HG03442 (cell line): ENCODE results near the gene ANKRD44.

Experiments
- ATAC-seq: cut with Tn5 transposase; IDR thresholded peaks from one replicate; pipeline ENCODE4 v1.9.1; 2021; ENCODE audit warnings: mild to moderate bottlenecking, moderate library complexity; ENCODE audit not compliant: unreplicated experiment

Gene ANKRD44

DNA sequence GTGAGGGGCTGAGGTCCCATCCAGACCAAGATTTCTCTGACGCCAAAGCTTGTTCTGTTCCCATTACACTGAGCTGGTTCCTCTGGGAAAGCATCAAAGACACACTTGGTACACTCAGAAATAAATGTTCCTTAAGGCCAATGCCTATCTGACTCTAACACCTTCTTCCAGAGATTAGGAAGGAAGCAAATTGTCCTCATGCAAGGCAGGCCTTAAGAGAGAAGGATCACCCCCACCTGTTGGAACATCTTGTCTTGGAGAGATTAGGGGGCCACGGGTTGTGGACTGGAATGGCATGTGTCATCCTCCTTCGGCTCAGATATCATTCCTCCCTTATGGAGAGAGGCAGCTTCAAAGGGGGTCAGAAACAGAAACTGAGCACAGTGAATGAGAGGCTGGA, 100.2 kb downstream of the ANKRD44 start:
- ATAC-seq: no peak

DNA sequence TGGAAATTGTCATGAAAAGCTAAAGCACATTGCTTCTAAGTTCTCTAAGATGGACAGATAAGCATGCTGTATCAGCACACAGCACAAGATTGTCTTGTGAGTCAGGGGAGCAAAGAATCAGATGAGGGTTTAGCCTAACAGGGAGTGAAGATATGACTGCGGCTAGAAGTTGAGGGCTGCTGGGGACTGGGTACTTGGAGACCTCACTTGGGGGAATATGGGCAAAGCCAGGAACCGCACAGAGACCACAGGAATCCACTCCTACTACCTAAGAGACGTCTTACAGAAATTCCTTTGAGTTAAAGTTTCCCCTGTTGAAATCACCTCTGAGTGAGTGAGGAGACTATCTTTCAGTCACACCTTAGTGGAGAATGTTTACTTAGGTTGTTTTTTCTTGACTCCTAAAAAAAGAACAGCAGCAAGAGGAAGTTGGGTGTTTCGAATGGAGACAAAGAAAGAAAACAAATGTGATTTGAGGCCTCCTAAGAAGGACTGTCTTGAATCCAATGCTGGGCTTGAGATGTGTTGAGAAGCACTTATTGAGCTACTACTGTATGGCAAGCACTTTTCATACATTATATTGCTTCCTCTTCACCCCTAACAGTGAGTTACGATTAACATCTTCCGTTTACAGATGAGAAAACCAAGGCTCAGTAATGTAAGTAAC, 100.7 kb downstream of the ANKRD44 start:
- peak; percentile 29 for ATAC-seq

DNA sequence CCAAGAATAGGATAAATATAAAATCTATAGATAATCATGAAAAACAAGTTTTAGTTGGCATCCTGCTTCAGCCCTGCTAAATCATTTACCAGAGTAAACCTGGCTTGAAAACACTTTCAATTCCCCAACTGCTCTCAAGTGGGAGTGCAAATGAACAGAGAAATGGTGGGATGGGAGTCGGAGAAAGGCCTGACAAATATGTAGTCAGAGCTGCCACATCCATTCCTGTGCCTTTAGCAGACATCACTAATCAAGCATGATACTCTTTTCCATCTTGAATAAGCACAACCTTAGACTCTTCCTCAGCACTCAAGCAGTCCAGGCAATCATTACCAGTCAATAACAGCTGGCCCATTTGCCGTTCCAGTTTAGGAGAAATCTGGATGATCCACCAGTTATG, 101.3 kb downstream of the ANKRD44 start:
- no peak for ATAC-seq

DNA sequence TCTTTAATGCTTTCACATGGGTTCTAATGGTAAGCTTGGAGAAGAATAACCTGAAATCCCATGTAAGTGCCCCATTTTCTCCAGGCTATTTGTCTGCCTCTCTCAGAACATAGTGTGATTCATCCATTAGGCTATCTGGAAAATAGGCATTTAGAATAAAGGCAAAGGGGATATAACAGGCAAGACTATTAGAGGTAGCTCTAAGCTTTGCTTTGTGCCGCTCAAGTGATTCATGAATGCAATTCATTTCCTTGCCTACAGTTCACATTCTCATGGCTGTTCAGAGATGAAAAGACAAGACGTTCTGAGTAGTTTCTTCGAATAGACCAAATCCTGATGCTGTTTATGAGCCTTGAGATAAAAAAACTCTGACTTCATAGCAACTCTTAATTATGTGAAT, 101.7 kb downstream of the ANKRD44 start:
- ATAC-seq: no peak

DNA sequence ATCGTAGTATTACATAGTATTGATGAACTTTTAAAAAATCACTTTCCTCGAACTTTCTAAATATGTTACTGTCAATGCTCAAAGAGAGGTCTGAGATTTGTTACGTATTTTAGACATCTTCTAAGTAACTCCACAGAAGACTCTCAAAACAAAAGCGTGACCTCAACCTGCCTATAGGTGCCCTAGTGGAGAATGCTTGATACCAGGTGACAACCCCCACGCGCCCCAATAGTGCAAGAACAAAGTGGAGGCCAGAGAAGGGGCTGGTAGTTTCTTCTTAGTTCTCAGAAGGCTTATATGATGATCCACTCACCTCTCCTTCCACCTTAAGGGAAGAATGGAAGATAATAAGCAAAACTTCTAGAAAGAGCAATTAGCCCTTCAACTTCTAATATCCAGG, 102.6 kb downstream of the ANKRD44 start:
- ATAC-seq: no peak

DNA sequence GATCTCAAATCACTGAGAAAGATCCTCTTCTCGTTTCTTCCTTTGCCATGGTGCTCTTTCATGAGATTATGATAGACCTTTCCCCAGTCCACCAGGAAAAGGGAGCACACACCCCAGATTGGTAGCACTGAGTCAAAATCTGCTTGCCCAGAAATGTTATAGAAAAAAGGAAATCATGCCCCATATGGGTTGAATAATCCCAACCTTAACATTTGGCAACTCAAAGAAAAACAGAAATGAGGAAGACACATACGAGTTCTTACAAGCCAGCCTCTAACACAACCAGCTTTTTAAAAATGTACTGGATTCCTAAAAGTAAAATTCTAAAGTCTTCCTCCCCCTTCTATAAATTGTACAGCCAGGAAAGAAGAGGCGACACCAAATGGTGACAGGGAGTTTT, 103.0 kb downstream of the ANKRD44 start:
- ATAC-seq: no peak

DNA sequence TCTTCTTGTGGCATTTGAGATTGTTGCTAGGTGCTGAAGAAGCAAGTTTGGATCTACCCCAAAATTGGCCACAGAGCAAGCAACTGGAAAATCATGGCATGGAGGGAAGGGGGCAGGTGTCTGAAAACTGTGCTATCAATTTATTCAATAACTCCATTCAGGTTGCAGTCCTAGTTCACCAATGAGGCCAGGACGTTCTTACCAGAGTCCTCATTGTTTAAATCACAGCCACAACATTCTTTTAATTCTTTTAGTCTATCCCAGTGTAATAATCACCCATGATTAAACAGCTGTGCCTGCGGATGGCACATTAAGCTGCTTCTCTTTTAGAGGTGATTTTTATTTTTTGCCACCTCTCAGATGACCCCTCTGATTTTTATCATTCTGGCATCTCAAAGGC, 103.5 kb downstream of the ANKRD44 start:
- no peak for ATAC-seq

DNA sequence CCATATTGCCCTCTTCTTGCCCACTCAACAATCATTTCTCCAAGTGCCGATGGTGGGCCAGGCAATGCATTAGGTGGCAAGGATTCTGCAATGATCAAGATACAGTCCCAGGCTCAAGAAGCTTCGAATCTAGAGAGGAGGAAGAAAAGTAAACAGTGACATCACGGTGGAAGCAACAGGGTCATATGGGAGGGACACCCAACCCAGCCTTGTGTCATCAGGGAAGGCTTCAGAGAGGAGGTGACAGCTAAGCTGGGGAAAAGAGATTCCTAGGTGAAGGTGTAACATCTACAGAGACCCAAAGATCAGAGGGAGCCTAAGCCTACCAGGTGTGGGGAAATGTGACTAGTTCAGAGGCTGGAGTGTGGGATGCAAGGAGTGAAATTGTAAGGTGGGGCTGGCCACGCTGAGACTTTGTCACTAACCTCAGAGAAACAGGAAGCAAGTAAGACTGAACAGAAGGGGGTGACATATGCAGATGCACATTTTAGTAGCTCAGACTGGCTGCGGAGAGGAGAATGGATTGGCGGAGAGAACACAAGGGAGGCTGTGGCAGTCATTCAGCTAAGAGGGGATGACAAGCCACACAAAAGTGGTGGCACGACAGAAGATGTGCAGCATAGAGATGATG, 104.9 kb downstream of the ANKRD44 start:
- peak; percentile 62 for ATAC-seq

DNA sequence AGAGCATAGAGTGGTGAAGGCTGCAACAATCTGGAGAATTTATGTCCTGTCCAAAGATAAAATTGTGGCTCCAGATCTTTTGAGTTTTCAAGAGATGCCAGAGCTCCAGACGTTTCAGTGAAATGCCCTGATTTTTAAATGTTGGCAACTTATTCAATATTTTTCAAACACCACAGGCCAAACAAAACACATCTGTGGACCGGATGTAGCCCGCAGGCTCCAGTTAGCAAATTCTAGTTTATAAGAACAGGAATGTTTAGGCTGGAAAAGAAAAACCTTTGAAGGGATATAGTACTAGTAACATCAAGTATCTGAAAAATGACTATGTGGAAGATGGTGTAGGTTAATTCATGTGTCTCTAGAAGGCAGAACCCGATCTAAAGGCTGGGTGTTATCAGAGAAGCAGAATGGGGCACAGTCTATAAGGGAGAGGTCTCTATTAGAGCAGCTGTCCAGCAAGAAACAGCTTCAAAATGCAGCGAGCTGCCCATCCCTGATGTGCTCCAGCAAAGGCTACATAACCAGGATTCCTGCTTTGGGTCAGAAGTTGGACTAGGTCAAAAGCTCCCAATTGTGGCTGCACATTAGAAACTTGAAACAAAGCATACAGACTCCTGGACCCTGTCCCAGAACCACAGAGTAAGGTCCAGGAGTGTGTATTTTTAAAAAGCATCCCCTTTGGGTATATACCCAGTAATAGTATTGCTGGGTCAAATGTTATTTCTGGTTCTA, 105.9 kb downstream of the ANKRD44 start:
- no peak for ATAC-seq

DNA sequence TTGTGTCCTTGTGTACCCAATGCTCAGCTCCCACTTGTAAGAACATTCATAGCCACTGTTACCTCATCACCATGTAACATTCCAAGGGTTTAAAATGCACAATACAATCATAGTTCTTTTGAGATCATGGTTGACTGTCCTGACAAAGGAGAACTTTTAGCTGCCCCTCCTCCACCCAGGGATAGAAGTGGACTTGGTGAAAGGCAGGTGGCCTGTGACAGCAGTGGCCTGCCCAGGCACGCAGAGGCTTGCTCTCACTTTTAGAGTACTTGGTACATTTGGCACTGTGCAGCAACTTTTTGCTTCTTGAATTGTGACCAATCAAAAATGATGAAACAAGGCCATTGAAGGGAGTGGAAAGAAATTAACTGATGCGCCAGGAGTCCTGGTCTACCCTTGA, 108.7 kb downstream of the ANKRD44 start:
- no peak for ATAC-seq

DNA sequence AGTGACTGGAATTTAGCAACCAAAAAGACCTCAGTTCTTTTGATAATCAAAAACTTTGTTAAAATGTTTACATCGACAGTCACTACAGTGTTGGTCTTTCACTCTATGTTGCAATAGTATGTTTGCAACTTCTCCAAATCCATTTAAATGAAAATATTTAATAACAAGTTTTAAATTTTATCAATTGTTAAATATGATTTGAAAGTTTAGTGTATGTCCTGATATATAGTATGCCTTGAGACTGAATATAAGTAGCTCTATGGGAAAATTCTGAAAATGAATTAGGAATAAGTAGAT, 109.9 kb downstream of the ANKRD44 start:
- no peak for ATAC-seq

DNA sequence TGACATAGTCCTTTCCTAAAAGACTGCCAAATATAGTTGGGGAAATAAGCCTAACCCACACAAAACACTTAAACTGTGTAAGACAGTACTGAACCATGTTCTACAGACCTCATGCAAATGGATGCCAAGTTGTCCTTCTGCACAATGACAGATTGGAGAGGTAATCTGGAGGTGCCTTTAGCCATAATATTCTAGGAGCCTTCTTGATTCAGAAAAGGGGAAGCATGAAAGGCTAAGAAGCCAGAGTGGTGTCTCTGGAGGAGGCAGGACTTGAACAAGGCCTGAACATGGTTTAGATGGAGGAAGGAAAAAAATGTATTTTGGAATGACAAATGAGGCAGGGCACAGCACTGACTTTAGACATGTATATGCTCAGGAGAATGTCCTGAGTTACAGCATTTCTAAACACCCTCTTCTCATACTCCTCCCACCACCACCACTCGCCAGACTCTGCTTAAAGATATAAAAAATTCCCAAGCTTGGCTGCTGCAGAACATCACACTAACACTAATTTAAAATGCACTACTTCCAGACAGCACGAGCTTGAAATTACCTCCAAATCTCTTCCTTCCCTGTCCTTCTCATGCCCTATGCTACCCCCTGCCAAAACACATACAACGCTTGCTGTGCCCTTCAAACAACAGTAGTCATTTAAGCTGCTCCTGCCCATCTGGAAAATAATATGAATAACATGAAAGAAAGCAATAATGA, 110.4 kb downstream of the ANKRD44 start:
- no peak for ATAC-seq

DNA sequence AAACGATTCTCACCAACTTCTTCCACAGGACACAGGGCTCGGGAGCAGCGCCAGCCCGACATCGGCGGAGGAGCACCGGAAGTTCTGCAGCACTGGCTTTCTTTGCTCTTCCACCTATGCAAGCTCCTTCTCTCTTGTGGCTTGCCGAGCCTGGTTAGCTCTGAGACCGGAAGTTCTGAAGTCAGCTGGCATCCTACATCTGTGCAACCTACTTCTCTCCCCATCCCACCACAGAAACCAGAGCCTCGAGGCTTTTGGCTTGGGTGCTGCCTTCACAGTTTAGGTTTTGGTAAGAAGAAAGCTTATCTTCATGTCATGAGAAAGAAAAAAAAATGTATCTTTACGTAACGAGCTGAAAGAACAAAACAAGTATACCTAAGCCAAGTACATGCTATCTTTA, 111.7 kb downstream of the ANKRD44 start:
- peak; percentile 97 for ATAC-seq

DNA sequence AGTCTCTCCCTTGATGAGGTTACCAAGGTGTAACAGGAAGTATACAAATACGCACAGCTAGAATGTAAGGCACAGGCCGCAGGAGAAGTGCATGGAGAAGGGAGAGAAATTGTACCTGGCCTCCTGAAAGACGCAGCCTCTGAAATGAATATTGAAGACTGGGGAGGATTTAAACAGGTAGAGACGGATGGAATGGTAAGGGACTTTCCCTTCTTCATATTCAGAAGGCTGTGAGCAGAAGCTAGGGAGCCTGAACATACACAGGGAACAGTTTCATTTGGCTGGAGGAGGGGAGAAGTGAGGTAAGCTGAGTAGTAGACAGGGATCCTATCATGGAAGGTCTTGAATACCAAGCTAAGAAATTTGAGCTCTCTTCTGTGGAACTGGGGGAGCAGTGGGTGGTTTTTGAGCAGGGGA, 112.7 kb downstream of the ANKRD44 start:
- no peak for ATAC-seq

DNA sequence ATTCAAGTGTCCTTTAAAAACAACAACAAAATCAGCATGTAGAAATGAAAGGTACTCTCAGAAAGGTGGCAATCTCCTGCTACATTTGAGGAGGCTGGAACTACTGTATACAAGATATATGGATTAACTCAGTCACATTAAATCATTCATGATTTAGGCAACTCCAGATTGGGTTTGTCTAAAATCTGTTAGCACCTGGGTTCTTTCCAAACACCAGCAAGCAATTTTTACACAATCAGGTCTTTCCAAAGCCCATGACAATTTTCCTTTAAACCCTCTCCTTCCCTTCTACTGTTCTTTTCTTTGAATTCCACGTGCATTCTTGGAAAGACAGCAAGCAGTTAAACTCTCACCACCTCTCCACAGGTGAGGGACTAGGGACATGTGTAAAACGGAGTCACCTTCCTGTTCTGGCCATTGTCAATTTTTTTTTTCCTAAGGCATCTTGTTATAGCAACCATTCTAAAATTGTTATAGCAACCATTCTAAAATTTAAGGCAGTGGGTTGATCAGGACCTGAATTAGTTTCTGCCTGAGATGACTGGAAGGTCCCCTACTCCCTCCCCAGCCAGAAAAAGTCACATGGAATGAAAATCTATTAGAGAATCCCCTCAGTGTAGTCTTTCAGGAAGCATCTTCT, 113.9 kb downstream of the ANKRD44 start:
- no peak for ATAC-seq

DNA sequence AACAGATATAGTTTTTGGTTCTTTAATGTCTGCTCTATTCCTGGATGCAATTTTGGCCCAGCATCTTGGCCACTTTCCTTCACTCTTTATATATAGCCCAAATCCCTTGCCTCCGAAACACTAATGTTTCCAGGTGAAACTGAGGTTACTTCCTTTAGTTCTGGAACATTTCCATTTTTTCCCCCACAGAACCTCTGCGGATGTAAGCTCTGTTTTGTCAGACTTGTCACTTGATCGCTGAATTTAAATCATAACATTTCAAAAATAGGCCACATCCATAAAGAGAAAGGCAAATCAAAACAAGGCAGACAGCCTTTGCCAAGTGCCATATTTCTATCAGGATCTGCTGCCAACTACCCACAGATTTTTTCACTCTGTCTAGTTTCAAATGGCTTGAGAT, 115.1 kb downstream of the ANKRD44 start:
- ATAC-seq: no peak

DNA sequence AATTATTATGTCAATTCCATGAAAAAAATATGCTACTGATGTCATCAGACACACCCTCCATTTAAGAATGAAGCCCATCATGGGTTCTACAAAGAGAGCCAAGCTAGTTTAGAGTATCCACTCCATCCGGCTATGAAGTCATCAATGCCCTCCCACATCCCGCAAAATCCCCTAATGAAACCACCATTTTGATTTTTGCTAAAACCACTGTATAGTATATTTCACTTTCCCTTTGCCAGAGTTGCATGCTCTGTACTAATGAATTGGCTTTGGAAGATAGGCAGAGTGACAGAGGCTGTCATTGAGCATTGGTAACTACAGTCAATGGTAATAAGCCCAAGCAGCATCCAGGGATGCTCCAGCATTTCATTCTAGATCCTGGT, 118.6 kb downstream of the ANKRD44 start:
- ATAC-seq: peak; percentile 83

DNA sequence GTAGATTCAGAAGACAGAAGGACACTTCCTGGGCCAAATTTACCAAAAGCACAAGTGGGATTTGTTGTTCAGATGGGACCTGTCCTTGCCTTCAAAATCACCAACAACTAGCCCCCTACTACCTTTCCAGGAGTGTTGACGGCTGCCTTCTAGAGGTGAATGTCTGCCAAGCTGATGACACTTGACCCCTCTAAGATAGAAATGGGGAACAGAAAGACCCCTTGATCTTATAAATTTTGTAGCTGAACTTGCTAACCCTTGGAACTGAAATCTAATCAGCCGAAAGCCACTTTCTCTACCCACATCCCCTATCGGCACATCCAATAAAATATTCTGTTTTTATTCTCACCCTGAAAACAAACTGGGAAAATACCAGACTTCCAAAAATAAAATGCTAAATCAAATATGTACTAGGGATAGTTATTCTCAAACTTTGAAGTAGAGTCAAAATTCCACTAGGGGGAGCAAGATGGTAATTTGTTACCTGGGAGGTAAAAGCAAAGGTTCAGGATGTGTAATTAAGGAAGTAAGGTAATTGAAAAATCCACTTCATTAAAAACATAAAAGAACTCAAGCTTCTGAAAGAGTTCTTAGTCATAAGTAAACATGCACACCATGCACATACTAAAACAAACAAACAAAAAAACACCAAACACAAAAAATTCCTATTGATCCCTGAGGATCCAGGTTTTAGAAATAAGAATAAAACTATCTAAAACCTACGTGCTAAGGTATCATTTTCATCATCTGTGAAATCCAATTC, 119.2 kb downstream of the ANKRD44 start:
- no peak for ATAC-seq

DNA sequence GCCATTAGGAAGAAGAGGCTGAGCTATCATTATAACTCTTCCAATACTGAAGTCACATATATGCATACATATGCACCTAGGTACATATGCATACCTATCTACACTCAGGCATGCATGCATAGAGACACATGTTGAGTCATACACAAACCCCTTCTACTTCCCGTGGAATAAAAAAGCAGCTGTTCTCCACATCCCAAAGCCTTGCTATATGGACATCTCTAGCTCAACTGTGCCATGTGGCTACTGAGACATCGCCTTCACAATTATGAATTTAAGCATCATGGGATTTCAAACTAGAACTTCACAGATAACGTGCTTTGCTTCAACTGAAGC, 120.5 kb downstream of the ANKRD44 start:
- no peak for ATAC-seq

DNA sequence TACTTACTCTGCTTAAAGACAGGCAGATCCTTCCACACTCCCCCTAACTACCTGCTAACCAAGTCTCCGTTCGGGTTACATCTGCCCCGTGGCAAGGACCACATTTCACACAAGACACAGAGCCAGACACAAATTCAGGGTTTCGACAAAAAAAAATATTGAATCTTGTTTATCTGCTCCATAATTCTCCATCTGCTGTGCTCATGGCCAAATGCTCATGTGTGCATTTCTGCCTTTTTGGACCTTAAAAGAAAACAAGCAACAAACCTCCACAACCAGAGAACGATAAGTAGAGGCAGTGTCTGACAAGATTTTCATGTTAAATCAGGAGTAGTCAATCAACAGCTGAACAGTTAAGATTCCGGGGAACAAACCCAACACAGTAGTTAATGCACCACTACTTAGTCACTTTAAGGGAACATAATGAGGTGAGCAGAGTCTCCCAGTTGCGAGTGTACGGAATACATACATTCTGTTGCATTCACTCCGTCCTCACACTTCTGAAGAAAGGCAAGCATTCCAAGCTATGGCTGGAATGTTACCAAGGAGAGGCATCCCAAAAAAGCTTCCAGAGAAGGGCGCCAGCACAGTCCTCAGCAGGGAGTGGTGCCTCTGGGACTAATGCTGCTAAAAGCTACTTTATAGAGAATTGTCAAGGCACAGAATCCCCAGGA, 121.0 kb downstream of the ANKRD44 start:
- ATAC-seq: no peak
